Midbrain (tissue), 1 donor: ENCODE measurements around the gene KIF3C.
"Not testable (repeated sequence)": the region's sequence is repeated elsewhere in the genome, so short reads cannot be mapped to it uniquely, and the experiment has no call there.

Source experiments
- DNase-seq: peaks from one replicate; lab custom pipeline; 2025; lab: John Stamatoyannopoulos, UW

KIF3C gene

GRCh38 chr2:25960920-25961319 is 21.4 kb downstream of the KIF3C start:
- no peak for DNase-seq

GRCh38 chr2:25960396-25960795 is 21.9 kb downstream of the KIF3C start:
- DNase-seq: no peak

GRCh38 chr2:25958611-25959010 is 23.7 kb downstream of the KIF3C start:
- DNase-seq: not testable (repeated sequence)

GRCh38 chr2:25957743-25958142 is 24.6 kb downstream of the KIF3C start:
- DNase-seq: no peak

- no peak for DNase-seq
Measured at GRCh38 chr2:25955869-25956535, 26.3 kb downstream of the KIF3C start.

- DNase-seq: no peak
Measured at GRCh38 chr2:25955036-25955435, 27.3 kb downstream of the KIF3C start.

- DNase-seq: no peak
Measured at GRCh38 chr2:25954199-25954752, 28.0 kb downstream of the KIF3C start.

- DNase-seq: peak; percentile 87
Measured at GRCh38 chr2:25951071-25951547, 31.2 kb downstream of the KIF3C start.

- no peak for DNase-seq
Measured at GRCh38 chr2:25948437-25948836, 33.9 kb downstream of the KIF3C start.

- no peak for DNase-seq
Measured at GRCh38 chr2:25941042-25941441, 41.3 kb downstream of the KIF3C start.

GRCh38 chr2:25939257-25939668 is 43.0 kb downstream of the KIF3C start:
- DNase-seq: no peak

GRCh38 chr2:25938345-25938744 is 44.0 kb downstream of the KIF3C start:
- peak; percentile 33 for DNase-seq

- DNase-seq: peak; percentile 37
Measured at GRCh38 chr2:25936889-25937545, 45.3 kb downstream of the KIF3C start.

- no peak for DNase-seq
Measured at GRCh38 chr2:25933622-25934021, 48.7 kb downstream of the KIF3C start.

- no peak for DNase-seq
Measured at GRCh38 chr2:25929789-25930473, 52.4 kb downstream of the KIF3C start.

GRCh38 chr2:25928668-25929067 is 53.6 kb downstream of the KIF3C start:
- no peak for DNase-seq

- no peak for DNase-seq
Measured at GRCh38 chr2:25926984-25927756, 55.1 kb downstream of the KIF3C start.

GRCh38 chr2:25922501-25922900 is 59.8 kb downstream of the KIF3C start:
- DNase-seq: no peak

GRCh38 chr2:25920786-25921415 is 61.4 kb downstream of the KIF3C start:
- DNase-seq: no peak

- DNase-seq: no peak
Measured at GRCh38 chr2:25920336-25920735, 62.0 kb downstream of the KIF3C start.

- DNase-seq: no peak
Measured at GRCh38 chr2:25917832-25918231, 64.5 kb downstream of the KIF3C start.
